Measurements from ENCODE around the gene ZNF12. TPM values are rescaled to one million over a fixed set of nuclear protein-coding genes. Genes with fewer than 3 reads are reported as not detected.

Gene ZNF12
- polyA plus RNA-seq, 3 donors, result 4.9 to 8.1 (median 5.7) TPM

DNA sequence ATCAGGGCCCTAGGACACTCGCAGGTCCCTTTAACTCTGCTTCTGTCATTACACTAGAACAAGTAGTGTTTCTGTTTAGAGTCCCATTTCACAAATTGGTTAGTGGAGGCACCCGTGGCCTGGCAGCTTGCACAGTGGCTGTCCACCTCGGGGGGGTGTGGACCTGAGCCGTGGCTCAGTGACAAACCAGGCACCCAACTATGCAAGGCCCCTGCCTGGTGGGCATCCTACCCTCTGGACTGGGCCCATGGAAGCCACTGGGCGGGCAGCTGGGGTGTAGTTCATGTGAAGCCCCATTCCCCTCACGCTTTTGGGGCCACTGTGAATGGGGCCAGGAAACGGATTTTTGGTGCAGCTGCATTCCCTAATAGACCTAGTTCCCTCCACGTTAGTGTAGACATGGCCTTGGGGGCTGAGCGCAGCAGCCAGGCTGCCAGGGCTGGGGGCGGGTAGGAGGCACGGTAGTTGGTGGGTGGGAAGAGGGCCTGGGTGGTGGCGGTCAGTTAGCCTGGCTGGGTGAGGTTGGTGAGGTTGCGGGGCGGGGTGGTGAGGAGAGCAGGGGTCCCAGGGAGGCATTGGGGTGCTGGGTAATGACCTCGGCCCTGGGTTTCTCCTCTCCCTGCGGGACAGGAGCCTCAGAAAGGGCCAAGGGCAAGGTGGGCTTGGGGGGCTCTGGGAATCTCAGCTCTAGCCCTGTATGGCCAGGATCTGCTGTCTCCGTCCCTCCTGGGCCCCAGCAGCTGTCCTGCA, 50.9 kb downstream of the ZNF12 start:
- DNase-seq, result no peak
- Histone ChIP-seq H3K9ac (ENCODE audit: insufficient read depth, low read length, poor library complexity, severe bottlenecking) (no peak overlapping the region), H3K4me2 (replicated peaks; ENCODE audit: extremely low read depth, low read length, poor library complexity, severe bottlenecking) (no peak overlapping the region), H3K27me3 (ENCODE audit: control insufficient read depth in 2 of 2, insufficient read depth in 2 of 2, low read length in 2 of 2) (no peaks in the 10 kb centered on the region), H3K4me3 (replicated peaks in 1 of 3; ENCODE audit: low read depth in 2 of 3, low read length in 3 of 3) (no peak overlapping the region), H3K4me1 (ENCODE audit: control insufficient read depth in 1 of 2, insufficient read depth in 2 of 2, low read length in 2 of 2) (no peaks in the 10 kb centered on the region), H3K79me2 (ENCODE audit: insufficient read depth, low read length) (no peaks in the 10 kb centered on the region), H2AFZ (ENCODE audit: insufficient read depth, low read depth, low read length, poor library complexity, severe bottlenecking) (no peak overlapping the region), H3K36me3 (replicated peaks in 1 of 2; ENCODE audit: control insufficient read depth in 1 of 2, insufficient read depth in 2 of 2, low read length in 2 of 2) (peaks cover 27 to 41% of the 10 kb centered on the region in 2 donors), H4K20me1 (ENCODE audit: insufficient read depth, low read length) (peaks cover 8% of the 10 kb centered on the region), H3K9me3 (replicated peaks in 1 of 2; ENCODE audit: control insufficient read depth in 1 of 2, insufficient read depth in 1 of 2, low read length in 2 of 2) (peaks cover 25 to 27% of the 10 kb centered on the region in 2 donors), H3K27ac (ENCODE audit: low read depth in 1 of 2, low read length in 2 of 2) (no peak overlapping the region)
- peaks cover 5 to 20% (median 7%) of the 10 kb centered on the region in 3 donors for H3K27me3 Mint-ChIP-seq (ENCODE audit: low read depth in 3 of 3)
- peaks cover 18 to 29% (median 26%) of the 10 kb centered on the region in 7 donors for H3K9me3 Mint-ChIP-seq
- WGBS (ENCODE audit: insufficient coverage), result 96% methylated on average over 12 of the region's 17 CpGs
- peaks cover 3% of the 10 kb centered on the region for H3K4me1 Mint-ChIP-seq
- TF ChIP-seq, protein P1, sequence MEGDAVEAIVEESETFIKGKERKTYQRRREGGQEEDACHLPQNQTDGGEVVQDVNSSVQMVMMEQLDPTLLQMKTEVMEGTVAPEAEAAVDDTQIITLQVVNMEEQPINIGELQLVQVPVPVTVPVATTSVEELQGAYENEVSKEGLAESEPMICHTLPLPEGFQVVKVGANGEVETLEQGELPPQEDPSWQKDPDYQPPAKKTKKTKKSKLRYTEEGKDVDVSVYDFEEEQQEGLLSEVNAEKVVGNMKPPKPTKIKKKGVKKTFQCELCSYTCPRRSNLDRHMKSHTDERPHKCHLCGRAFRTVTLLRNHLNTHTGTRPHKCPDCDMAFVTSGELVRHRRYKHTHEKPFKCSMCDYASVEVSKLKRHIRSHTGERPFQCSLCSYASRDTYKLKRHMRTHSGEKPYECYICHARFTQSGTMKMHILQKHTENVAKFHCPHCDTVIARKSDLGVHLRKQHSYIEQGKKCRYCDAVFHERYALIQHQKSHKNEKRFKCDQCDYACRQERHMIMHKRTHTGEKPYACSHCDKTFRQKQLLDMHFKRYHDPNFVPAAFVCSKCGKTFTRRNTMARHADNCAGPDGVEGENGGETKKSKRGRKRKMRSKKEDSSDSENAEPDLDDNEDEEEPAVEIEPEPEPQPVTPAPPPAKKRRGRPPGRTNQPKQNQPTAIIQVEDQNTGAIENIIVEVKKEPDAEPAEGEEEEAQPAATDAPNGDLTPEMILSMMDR (IDR thresholded peaks at IDR 0.05), result no peak
- intact Hi-C loops (cut with micrococcal nuclease), result no loop called here
- H3K4me3 Mint-ChIP-seq, result no peak overlapping the region
- H3K27ac Mint-ChIP-seq, result no peak overlapping the region
- peaks cover 25 to 32% of the 10 kb centered on the region in 2 donors for H3K36me3 Mint-ChIP-seq

- Histone ChIP-seq H3K36me3 (replicated peaks in 1 of 2; ENCODE audit: control insufficient read depth in 1 of 2, insufficient read depth in 2 of 2, low read length in 2 of 2) (peaks cover 35 to 49% of the 10 kb centered on the region in 2 donors), H3K9me3 (replicated peaks in 1 of 2; ENCODE audit: control insufficient read depth in 1 of 2, insufficient read depth in 1 of 2, low read length in 2 of 2) (peaks cover 33 to 35% of the 10 kb centered on the region in 2 donors), H2AFZ (ENCODE audit: insufficient read depth, low read depth, low read length, poor library complexity, severe bottlenecking) (no peak overlapping the region), H4K20me1 (ENCODE audit: insufficient read depth, low read length) (peaks cover 12% of the 10 kb centered on the region), H3K27me3 (ENCODE audit: control insufficient read depth in 2 of 2, insufficient read depth in 2 of 2, low read length in 2 of 2) (no peaks in the 10 kb centered on the region), H3K9ac (ENCODE audit: insufficient read depth, low read length, poor library complexity, severe bottlenecking) (no peak overlapping the region), H3K4me3 (replicated peaks in 1 of 3; ENCODE audit: low read depth in 2 of 3, low read length in 3 of 3) (no peak overlapping the region), H3K4me2 (replicated peaks; ENCODE audit: extremely low read depth, low read length, poor library complexity, severe bottlenecking) (no peak overlapping the region), H3K79me2 (ENCODE audit: insufficient read depth, low read length) (no peaks in the 10 kb centered on the region), H3K4me1 (ENCODE audit: control insufficient read depth in 1 of 2, insufficient read depth in 2 of 2, low read length in 2 of 2) (no peaks in the 10 kb centered on the region), H3K27ac (ENCODE audit: low read depth in 1 of 2, low read length in 2 of 2) (no peak overlapping the region)
- TF ChIP-seq, protein P1 (IDR thresholded peaks at IDR 0.05), result no peak
- H3K27me3 Mint-ChIP-seq (ENCODE audit: low read depth in 3 of 3), result peaks cover 5 to 13% (median 5%) of the 10 kb centered on the region in 3 donors
- H3K9me3 Mint-ChIP-seq, result peaks cover 26 to 36% (median 33%) of the 10 kb centered on the region in 7 donors
- H3K4me3 Mint-ChIP-seq, result no peak overlapping the region
- no peak overlapping the region for H3K27ac Mint-ChIP-seq
- H3K4me1 Mint-ChIP-seq, result peaks cover 3% of the 10 kb centered on the region
- peaks cover 33 to 40% of the 10 kb centered on the region in 2 donors for H3K36me3 Mint-ChIP-seq
- WGBS (ENCODE audit: insufficient coverage), result 96% methylated on average over 39 of the region's 48 CpGs
- intact Hi-C loops (cut with micrococcal nuclease), result no loop called here
- no peak for DNase-seq
Observed at GRCh38 chr7:6654842-6655610, 51.7 kb downstream of the ZNF12 start.

Data from CD14-positive monocyte (primary cell).